Activated CD8-positive, alpha-beta memory T cell treated with anti-CD3 and anti-CD28 coated beads, Interleukin-2, amount 10 ng/mL, durations not matched to agents 7 days and 5 days (primary cell): ENCODE data around the gene GFOD1. TPM values are rescaled to one million over a fixed set of nuclear protein-coding genes. Genes with fewer than 3 reads are reported as not detected.

Experiments
- ATAC-seq: fragments of 150-1000 bp; cut with Tn5 transposase; one replicate; pipeline ENCODE4 v1.10.0; 2021; ENCODE audit warnings: moderate library complexity
- CTCF ChIA-PET: fragments of 350-600 bp; sonication (Branson Sonifier 250); formaldehyde crosslinking; loops from one replicate; lab custom pipeline; 2021; ENCODE audit warnings: antibody characterized with exemption; lab: Charles Lee
- DNase-seq: peaks from one replicate; pipeline ENCODE4 v3.0.0-alpha.2; 2020
- H3K27ac Mint-ChIP-seq: one replicate; pipeline ENCODE4 v1.8.0; 2021; ENCODE audit warnings: mild to moderate bottlenecking, mixed read lengths
- H3K27me3 Mint-ChIP-seq: one replicate; pipeline ENCODE4 v1.8.0; 2021; ENCODE audit warnings: mixed read lengths
- H3K36me3 Mint-ChIP-seq: one replicate; pipeline ENCODE4 v1.8.0; 2021; ENCODE audit warnings: mild to moderate bottlenecking, mixed read lengths
- H3K4me1 Mint-ChIP-seq: one replicate; pipeline ENCODE4 v1.8.0; 2021; ENCODE audit warnings: mixed read lengths
- H3K4me3 Mint-ChIP-seq: one replicate; pipeline ENCODE4 v1.8.0; 2021; ENCODE audit warnings: mild to moderate bottlenecking, moderate library complexity, mixed read lengths
- H3K9me3 Mint-ChIP-seq: one replicate; pipeline ENCODE4 v1.8.0; 2022; ENCODE audit warnings: low read depth, mixed read lengths
- total RNA-seq, 2 experiments: library from RNA; stranded (reverse); gene quantifications; one replicate each; pipeline ENCODE4 v1.2.3, GENCODE V29; 2021

The GFOD1 gene
- total RNA-seq, 2 experiments from 2014 or later, result 10.6 to 11.6 TPM

DNA sequence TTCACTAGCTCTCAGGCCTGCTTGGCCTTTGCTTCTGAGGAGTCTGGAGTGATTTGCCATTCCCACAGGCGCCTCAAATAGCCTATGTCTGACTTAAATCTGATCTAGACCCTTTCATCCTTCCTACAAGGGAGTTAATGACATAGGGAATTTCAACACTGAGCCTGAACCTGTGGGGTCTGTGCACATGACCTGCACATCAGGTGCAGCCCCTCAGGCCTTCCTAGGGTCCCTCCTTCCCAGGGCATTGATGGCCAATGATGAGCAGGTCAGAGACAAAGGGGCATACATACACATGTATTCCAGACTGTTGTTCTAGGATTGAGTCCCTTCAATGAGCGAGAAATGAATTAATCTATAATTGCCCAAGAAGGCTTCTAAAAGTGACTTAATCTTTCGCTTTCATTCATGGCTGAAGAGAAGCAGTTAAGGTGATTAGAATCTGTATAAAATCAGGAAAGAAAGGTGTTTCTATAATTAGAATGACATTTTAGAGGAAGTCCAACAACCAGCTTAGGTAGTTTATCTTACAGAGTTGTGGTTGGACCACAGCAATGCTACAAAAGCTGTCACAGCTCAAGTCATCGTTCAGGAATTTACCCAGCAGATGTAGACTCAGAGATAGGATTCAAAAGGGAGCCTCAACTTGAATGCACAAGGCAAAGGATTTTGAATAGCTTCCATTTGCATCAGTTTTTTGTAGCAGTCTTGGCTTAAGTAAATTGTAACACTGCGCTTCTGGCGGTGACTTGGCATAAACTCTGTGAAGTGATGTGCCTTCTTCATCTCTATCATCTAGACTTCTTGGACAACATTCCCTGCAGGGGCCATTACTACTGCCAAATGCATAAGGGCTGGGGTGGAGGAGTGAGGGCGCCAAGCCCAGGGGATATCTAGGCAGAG, 132.1 kb downstream of the GFOD1 start:
- no peaks in the 10 kb centered on the region for H3K36me3 Mint-ChIP-seq
- peak; percentile 67 for ATAC-seq
- H3K27ac Mint-ChIP-seq, result peak overlapping the region; percentile 96
- H3K27me3 Mint-ChIP-seq, result no peaks in the 10 kb centered on the region
- DNase-seq, result peak; percentile 54
- peaks cover 44% of the 10 kb centered on the region for H3K4me1 Mint-ChIP-seq
- H3K9me3 Mint-ChIP-seq, result no peaks in the 10 kb centered on the region
- CTCF ChIA-PET, result interaction anchor here (0.7 to 3.1 kb wide), 15 partner anchors 9 to 220 kb away, joined by 3 to 12 read pairs (median 4); partner anchors contain the start of genes GFOD1, SIRT5 and TBC1D7
- H3K4me3 Mint-ChIP-seq, result peak overlapping the region; percentile 65

DNA sequence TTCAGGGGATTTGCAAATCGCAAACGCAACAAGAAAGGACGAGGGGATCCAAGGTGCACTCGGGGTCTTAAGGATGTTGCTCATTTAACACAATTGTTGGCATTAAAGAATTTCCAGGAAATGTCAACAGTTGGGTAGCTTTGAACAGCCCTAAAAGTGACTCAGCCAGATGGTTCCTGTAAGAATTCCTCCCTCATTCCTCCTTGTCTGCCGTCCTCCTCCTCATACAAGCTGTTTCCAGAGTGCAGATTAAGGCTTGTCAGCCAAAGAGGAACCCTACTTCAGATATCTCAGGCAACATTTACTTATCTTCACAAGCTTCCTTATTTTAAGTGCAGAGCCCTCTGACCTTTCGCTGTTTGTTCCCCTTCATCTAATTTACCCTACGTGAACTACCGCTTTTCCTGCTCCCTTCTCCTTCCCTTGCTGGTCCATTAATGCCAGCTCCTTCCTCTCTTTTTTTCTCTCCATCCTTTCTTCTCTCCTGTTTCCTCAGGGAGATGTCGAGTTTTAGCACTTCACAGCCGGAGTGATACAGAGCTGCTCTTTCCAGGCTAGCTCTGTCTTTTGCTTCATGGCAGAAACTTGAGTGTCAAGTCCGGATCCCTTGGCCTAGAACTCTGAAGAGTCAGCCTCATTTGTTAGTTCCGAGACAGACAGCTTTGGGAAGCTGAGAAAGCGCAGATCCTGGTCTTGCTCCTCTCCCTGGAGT, 132.9 kb downstream of the GFOD1 start:
- DNase-seq (no peak), ATAC-seq (no peak)
- CTCF ChIA-PET, result interaction anchor here (0.7 to 3.1 kb wide), 12 partner anchors 14 to 261 kb away, joined by 3 to 12 read pairs (median 4); partner anchors contain the start of genes GFOD1, NOL7 and SIRT5
- H3K27me3 Mint-ChIP-seq, result no peaks in the 10 kb centered on the region
- no peaks in the 10 kb centered on the region for H3K36me3 Mint-ChIP-seq
- peaks cover 44% of the 10 kb centered on the region for H3K4me1 Mint-ChIP-seq
- no peak overlapping the region for H3K4me3 Mint-ChIP-seq
- H3K9me3 Mint-ChIP-seq, result no peaks in the 10 kb centered on the region
- H3K27ac Mint-ChIP-seq, result peak overlapping the region; percentile 96

DNA sequence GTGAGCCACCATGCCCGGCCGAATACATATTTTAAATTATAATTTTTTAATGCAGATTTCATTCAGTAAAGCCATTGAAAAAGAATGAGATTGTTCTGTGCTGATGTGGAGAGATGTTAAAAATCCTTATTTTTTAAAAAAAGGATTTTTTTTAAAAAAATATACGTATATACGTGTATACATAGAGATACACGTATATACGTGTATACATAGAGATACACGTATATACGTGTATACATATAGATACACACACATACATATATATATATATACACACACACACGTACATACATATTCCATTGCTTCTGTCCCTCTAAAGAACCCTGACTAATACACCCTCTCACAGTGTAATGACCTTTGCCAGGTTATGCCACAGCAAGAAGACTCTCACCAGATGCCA, 135.2 kb downstream of the GFOD1 start:
- Mint-ChIP-seq H3K4me1 (peaks cover 37% of the 10 kb centered on the region), H3K27me3 (no peaks in the 10 kb centered on the region)
- CTCF ChIA-PET, result no interaction called here

DNA sequence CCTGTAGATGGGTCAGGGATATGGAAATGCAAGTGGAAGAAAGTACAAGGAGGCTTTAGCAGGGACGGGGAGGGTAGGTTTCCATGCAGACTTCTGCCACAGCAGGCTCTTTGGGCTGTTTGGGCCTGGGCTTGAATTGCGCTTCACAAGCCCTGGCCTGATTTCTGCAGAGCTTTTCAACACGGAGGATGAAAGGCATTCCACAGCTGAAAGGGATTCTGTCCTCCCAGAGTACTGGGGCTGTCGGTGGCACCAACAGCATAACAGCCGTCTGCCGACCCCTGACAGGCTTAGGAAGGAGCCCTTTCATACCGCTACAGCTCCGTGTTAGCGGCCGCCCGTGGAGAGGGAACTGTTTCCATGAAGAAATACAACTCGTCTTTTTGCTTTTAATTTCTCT, 136.1 kb downstream of the GFOD1 start:
- Mint-ChIP-seq H3K9me3 (no peaks in the 10 kb centered on the region), H3K4me1 (peaks cover 28% of the 10 kb centered on the region)

More for the DNA sequence above, 135.2 kb downstream of the GFOD1 start:
- DNase-seq (no peak), ATAC-seq (no peak)
- H3K4me3 Mint-ChIP-seq, result no peak overlapping the region
- H3K9me3 Mint-ChIP-seq, result no peaks in the 10 kb centered on the region
- no peak overlapping the region for H3K27ac Mint-ChIP-seq
- H3K36me3 Mint-ChIP-seq, result no peaks in the 10 kb centered on the region

DNA sequence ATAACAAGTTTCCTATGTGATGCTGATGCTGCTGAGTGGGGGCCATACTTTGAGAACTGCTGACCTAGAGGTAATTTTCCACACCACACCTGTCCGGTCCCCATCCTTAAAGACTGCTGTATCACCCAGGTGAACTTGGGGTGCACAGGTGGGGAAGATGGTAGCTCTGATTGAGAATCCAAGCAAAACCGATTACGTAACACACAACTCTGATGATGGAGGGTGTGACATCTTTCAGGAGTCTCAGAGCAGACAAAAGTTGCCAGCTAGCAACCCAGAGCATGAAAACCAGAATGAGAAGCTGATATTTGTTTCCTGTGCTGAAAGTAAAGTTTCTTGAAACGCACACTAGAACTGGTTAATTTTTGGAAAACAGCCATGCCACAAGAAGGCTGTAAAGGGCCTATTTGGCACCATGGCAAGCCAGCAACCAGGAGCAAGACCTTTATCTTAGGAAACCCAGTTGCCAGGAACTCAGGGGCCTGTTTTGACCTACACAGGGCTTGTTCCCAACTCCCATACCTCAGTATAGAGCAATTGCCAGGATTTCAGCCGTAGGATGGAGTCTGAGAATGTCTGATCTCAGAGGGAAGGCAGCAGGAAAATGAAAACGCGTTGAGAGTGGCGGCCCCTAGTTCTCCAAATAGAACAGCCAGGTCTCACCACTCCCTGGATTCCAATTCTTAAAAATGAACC, 137.4 kb downstream of the GFOD1 start:
- peaks cover 15% of the 10 kb centered on the region for H3K4me1 Mint-ChIP-seq
- DNase-seq (no peak), ATAC-seq (no peak)
- no peak overlapping the region for H3K4me3 Mint-ChIP-seq
- H3K36me3 Mint-ChIP-seq, result no peaks in the 10 kb centered on the region
- CTCF ChIA-PET, result interaction anchor here (0.9 to 2.1 kb wide), 2 partner anchors 9 to 10 kb away, joined by 3 to 4 read pairs; no protein-coding TSS in a partner anchor
- H3K9me3 Mint-ChIP-seq, result no peaks in the 10 kb centered on the region
- H3K27ac Mint-ChIP-seq, result no peak overlapping the region
- H3K27me3 Mint-ChIP-seq, result peaks cover 9% of the 10 kb centered on the region

More for the DNA sequence above, 136.1 kb downstream of the GFOD1 start:
- H3K27ac Mint-ChIP-seq, result no peak overlapping the region
- no peak for ATAC-seq
- no peak overlapping the region for H3K4me3 Mint-ChIP-seq
- H3K36me3 Mint-ChIP-seq, result no peaks in the 10 kb centered on the region
- DNase-seq, result no peak
- peaks cover 6% of the 10 kb centered on the region for H3K27me3 Mint-ChIP-seq
- CTCF ChIA-PET, result no interaction called here

DNA sequence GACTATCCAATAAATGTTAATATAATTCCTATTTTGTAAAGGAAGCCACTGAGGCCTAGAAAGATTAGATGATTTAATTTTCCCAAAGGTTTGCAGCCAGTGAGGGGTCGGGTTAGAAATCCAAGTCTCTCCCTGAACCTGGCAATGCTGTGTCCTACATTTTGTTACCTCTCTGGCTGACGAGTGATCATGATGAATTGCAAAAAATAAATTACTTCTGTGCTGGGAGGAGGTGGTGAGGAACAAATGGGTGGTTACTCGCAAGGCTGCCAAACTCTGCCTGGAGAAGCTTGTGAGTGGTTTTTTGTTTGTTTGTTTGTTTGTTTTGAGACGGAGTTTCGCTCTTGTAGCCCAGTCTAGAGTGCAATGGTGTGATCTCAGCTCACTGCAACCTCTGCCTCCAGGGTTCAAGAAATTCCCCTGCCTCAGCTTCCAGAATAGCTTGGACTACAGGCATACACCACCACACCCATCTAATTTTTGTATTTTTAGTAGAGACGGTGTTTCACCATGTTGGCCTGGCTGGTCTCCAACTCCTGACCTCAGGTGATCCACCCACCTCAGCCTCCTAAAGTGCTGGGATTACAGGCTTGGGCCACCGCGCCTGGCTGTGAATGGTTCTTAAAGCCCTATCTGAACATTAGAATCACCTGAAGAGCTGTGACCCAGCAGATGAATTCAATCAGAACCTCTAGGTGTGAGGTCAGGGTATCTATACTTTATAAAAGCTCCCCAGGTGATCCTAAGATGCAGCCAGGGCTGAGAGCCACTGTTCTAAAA, 138.9 kb downstream of the GFOD1 start:
- H3K4me1 Mint-ChIP-seq, result peaks cover 2% of the 10 kb centered on the region
- no peak overlapping the region for H3K27ac Mint-ChIP-seq
- peaks cover 9% of the 10 kb centered on the region for H3K27me3 Mint-ChIP-seq
- H3K9me3 Mint-ChIP-seq, result no peaks in the 10 kb centered on the region
- H3K36me3 Mint-ChIP-seq, result no peaks in the 10 kb centered on the region
- DNase-seq, result no peak
- no peak for ATAC-seq
- CTCF ChIA-PET, result interaction anchor here (0.6 to 2.1 kb wide), 2 partner anchors 9 to 159 kb away, joined by 3 to 4 read pairs; no protein-coding TSS in a partner anchor
- no peak overlapping the region for H3K4me3 Mint-ChIP-seq

DNA sequence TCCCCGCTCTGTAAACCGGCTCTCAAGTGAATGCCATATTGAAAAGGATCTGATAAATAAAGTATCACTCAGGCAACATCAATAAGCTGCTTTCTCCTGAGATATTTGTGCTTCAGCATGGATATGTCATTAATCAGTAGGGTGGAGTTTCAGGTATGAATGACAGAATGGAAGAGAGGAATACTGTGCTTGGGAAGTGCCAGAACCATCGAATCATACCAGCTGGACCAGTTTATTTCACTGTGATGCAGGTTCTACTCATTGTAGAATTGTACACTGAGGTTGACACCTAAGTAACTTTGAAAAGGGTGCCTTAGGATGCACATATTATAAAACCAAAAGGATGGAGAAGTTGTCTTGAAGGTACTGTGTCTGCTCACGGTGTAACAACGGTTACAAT, 141.2 kb downstream of the GFOD1 start:
- CTCF ChIA-PET, result interaction anchor here (0.6 to 0.9 kb wide), 3 partner anchors 9 to 229 kb away, joined by 3 read pairs; partner anchors contain the start of gene SIRT5
- H3K27ac Mint-ChIP-seq, result no peak overlapping the region
- peaks cover 9% of the 10 kb centered on the region for H3K27me3 Mint-ChIP-seq
- no peaks in the 10 kb centered on the region for H3K36me3 Mint-ChIP-seq
- DNase-seq, result no peak
- ATAC-seq, result no peak
- H3K9me3 Mint-ChIP-seq, result no peaks in the 10 kb centered on the region
- no peaks in the 10 kb centered on the region for H3K4me1 Mint-ChIP-seq
- no peak overlapping the region for H3K4me3 Mint-ChIP-seq

DNA sequence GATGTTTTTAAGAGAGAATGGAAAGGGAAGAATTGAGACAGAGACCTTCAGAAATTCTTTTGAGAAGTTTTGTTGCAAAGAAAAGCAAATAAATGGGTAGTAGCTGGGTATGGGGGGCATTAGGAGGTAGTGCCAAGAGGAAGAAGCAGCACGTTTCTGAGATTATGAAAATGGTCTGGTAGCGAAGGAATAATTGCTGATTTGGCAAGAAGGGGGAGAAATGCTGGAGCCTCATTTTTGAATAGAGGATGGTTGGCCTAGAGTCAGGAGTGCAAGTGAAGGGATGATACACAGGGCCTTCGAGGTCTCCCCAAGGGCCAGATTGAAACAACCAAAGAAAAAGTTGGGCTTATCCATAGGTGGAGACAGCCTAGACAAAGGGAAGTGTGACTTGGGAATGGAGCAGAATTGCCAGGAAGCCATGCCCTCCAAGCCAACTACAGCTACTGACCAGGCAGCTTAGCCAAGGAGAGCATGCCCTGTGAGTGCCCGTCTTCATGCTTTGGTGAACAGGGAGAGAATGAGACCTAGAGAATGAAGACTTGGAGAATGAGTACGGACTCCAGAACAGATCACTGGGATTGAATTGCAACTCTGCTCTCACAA, 144.9 kb downstream of the GFOD1 start:
- CTCF ChIA-PET, result interaction anchor here (1.0 kb wide), 1 partner anchor 233 kb away, joined by 4 read pairs; no protein-coding TSS in a partner anchor
- Mint-ChIP-seq H3K27ac (no peak overlapping the region), H3K4me3 (no peak overlapping the region), H3K4me1 (peaks cover 7% of the 10 kb centered on the region), H3K27me3 (peaks cover 17% of the 10 kb centered on the region), H3K9me3 (no peaks in the 10 kb centered on the region), H3K36me3 (no peaks in the 10 kb centered on the region)
- no peak for ATAC-seq
- DNase-seq, result no peak

DNA sequence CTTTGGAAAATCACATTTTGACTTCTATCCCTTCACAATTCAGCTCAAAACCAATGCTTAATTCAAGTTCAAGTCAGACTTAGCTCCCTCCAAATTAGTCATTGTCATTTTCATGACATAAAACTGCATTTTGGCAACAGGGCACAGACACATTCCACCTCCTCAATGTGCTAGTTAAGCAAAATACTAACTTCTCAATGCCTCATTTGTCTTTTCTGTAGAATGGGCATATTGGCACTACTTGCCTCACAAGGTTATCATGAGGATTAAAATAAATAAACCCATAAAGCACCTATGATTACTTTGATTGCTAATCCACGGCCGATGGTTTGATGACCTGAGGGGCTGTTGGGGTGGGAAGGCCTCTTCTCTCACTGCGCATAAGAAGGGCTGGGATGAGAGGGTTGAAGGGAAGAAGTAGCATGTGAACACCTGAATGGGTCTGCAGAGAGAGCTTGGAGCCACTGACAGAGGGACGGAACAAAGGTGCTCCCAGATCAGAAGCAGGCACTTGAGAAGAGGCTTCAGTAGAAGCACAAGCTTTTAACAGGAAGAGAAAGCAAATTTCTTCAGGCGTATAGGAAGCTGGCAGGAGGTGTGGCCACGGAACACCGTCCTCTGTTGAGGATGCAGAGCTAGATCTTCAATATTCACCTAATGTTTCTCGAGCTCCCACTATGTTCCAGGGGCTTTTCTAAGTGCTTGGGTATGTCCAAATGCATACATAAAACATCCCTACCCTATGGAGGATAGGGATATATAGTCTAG, 147.4 kb downstream of the GFOD1 start:
- CTCF ChIA-PET, result interaction anchor here (1.1 to 4.7 kb wide), 5 partner anchors 9 to 234 kb away, joined by 3 to 32 read pairs (median 4); partner anchors contain the start of gene SIRT5
- DNase-seq (no peak), ATAC-seq (no peak)
- H3K27me3 Mint-ChIP-seq, result peaks cover 7% of the 10 kb centered on the region
- H3K36me3 Mint-ChIP-seq, result no peaks in the 10 kb centered on the region
- no peak overlapping the region for H3K27ac Mint-ChIP-seq
- H3K4me1 Mint-ChIP-seq, result peaks cover 11% of the 10 kb centered on the region
- H3K9me3 Mint-ChIP-seq, result no peaks in the 10 kb centered on the region
- no peak overlapping the region for H3K4me3 Mint-ChIP-seq

DNA sequence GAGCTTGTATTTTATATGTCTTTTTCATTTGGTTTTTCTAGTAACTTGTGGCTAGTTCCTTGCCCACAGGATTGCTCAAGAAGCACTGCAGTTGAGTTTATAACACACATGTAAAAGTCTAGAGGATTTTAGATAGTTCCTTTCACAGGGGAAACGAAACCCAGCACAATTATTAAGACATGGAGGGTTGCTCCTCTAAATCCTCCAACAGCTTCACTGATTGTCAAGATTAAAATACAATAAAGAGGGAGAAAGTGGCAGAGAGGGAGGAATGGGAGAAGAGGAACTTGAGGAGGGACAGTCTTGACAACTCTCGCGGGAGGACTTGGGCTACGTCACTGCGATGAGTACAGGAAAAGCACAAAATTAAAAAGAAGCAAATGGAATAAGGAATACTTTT, 149.4 kb downstream of the GFOD1 start:
- ATAC-seq, result no peak
- no peak overlapping the region for H3K27ac Mint-ChIP-seq
- DNase-seq, result no peak
- peaks cover 11% of the 10 kb centered on the region for H3K4me1 Mint-ChIP-seq
- H3K4me3 Mint-ChIP-seq, result no peak overlapping the region
- CTCF ChIA-PET, result interaction anchor here (0.7 to 4.7 kb wide), 10 partner anchors 8 to 236 kb away, joined by 3 to 32 read pairs (median 7); partner anchors contain the start of genes SIRT5 and TBC1D7
- no peaks in the 10 kb centered on the region for H3K9me3 Mint-ChIP-seq
- H3K27me3 Mint-ChIP-seq, result peaks cover 7% of the 10 kb centered on the region
- no peaks in the 10 kb centered on the region for H3K36me3 Mint-ChIP-seq

DNA sequence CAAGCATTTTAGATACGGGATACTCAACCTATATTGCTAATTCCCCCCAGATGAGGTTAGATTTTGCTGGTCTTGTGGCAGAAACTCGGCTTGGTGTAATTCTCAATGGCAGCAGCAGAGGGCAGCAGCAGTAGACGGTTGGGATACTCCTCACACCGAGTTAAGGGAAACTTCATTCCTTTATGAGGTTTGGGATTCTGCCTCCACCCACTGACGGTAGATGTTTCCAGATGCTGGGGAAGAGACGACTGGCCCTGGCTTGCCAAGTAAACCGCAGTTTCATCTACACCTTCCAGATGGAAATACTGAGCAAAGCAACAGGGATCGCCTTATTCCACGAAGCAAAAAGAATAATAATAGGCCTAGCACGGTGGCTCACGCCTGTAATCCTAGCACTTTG, 150.8 kb downstream of the GFOD1 start:
- DNase-seq (peak; percentile 84), ATAC-seq (peak; percentile 77)
- Mint-ChIP-seq H3K27ac (no peak overlapping the region), H3K4me1 (peaks cover 11% of the 10 kb centered on the region), H3K27me3 (peaks cover 7% of the 10 kb centered on the region), H3K9me3 (no peaks in the 10 kb centered on the region), H3K36me3 (no peaks in the 10 kb centered on the region), H3K4me3 (no peak overlapping the region)
- CTCF ChIA-PET, result interaction anchor here (1.0 to 4.7 kb wide), 10 partner anchors 8 to 730 kb away, joined by 3 to 32 read pairs (median 7); partner anchors contain the start of genes SIRT5 and TBC1D7
